ENCODE data around the gene STK32A. TPM values are rescaled to one million over a fixed set of nuclear protein-coding genes. Genes with fewer than 3 reads are reported as not detected.

The STK32A gene
- total RNA-seq, 1 donor from 2014 or later: 5.3 TPM

DNA sequence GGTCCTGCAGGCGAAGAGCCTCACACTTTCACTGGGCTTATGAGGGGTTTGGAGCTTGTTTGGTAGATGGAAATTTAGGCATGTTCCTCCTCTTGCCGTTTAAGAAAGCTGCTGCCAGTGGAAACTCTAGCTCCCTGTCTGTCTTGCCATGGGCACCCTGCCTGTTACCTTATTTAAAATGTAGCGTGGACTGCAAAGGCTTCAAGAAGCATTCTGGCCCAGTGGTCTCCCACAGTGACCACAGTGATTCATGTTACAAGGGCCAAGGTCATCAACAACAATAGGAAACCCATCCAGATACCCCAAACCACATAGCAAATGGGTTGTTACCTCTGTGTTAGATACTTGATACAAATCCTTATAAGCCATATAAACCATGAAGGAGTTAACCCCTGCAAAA, 178.4 kb downstream of the STK32A start:
- TF ChIP-seq, protein P1, sequence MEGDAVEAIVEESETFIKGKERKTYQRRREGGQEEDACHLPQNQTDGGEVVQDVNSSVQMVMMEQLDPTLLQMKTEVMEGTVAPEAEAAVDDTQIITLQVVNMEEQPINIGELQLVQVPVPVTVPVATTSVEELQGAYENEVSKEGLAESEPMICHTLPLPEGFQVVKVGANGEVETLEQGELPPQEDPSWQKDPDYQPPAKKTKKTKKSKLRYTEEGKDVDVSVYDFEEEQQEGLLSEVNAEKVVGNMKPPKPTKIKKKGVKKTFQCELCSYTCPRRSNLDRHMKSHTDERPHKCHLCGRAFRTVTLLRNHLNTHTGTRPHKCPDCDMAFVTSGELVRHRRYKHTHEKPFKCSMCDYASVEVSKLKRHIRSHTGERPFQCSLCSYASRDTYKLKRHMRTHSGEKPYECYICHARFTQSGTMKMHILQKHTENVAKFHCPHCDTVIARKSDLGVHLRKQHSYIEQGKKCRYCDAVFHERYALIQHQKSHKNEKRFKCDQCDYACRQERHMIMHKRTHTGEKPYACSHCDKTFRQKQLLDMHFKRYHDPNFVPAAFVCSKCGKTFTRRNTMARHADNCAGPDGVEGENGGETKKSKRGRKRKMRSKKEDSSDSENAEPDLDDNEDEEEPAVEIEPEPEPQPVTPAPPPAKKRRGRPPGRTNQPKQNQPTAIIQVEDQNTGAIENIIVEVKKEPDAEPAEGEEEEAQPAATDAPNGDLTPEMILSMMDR (conservative IDR thresholded peaks at IDR 0.05): no peak
- H3K4me1 Mint-ChIP-seq (ENCODE audit: unreplicated experiment): peaks cover 22% of the 10 kb centered on the region
- no peaks in the 10 kb centered on the region for H3K9me3 Mint-ChIP-seq
- peaks cover 24% of the 10 kb centered on the region for H3K36me3 Mint-ChIP-seq
- DNase-seq (ENCODE audit: extremely low spot score, unreplicated experiment): no peak
- no peaks in the 10 kb centered on the region for H3K27me3 Mint-ChIP-seq
- no peak overlapping the region for H3K27ac Mint-ChIP-seq
- no peak overlapping the region for H3K4me3 Mint-ChIP-seq

DNA sequence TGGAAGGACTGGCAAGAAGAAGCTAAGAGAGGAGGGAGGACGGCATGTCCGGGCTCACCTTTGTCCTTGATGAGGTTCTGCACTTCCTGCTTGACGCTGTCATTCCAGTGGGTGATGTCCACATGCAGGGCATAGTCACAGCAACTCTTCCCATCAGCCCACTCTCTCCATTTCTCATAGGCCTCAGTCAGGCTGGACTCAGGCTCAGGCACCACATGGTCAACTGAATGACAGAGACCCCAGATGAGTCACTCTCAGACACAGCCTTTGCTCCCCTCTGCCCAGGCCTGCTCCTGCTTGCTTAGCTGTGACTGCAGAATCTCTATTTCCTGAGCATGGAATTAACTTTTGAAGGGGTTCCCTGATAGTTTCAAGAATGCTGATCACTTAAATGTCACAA, 180.8 kb downstream of the STK32A start:
- Mint-ChIP-seq H3K4me1 (ENCODE audit: unreplicated experiment) (peaks cover 22% of the 10 kb centered on the region), H3K9me3 (no peaks in the 10 kb centered on the region), H3K27me3 (no peaks in the 10 kb centered on the region), H3K27ac (no peak overlapping the region), H3K36me3 (peaks cover 24% of the 10 kb centered on the region), H3K4me3 (no peak overlapping the region)
- TF ChIP-seq, protein P1 (conservative IDR thresholded peaks at IDR 0.05): no peak
- no peak for DNase-seq (ENCODE audit: extremely low spot score, unreplicated experiment)

DNA sequence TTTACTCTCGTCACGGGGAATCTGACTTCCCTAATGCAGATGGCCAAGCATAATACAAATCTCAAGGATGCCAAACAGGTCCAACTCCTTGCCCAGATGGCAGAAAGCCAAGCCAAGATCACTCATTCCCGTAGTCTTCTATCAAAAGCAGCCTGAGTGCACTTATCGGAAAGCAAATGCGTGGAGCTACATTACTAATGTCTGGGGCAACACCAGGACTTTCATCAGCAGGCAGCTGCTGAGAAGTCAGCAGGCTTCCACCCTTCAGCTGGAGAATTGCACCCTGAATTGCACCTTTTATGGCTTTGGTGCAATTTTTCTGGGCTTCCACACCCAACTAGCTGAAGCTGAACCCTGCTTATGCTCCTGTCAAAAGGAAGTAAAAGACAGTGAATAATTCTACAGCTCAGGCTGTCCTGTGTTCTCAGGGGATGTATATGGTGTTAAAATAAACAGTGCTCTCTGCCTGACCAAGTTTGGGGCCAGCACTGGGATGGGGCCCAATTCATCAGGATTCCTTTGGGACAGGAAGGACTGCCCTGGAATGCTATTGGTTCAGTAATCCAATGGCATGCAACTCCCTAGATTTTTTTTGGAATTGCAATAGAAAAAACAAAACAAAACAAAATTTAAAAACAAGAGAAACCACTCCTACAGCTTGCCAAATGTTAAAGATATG, 182.4 kb downstream of the STK32A start:
- Mint-ChIP-seq H3K27ac (no peak overlapping the region), H3K36me3 (peaks cover 21% of the 10 kb centered on the region), H3K4me1 (ENCODE audit: unreplicated experiment) (peaks cover 22% of the 10 kb centered on the region), H3K9me3 (no peaks in the 10 kb centered on the region), H3K27me3 (no peaks in the 10 kb centered on the region), H3K4me3 (no peak overlapping the region)
- TF ChIP-seq, protein P1 (conservative IDR thresholded peaks at IDR 0.05): no peak
- no peak for DNase-seq (ENCODE audit: extremely low spot score, unreplicated experiment)

DNA sequence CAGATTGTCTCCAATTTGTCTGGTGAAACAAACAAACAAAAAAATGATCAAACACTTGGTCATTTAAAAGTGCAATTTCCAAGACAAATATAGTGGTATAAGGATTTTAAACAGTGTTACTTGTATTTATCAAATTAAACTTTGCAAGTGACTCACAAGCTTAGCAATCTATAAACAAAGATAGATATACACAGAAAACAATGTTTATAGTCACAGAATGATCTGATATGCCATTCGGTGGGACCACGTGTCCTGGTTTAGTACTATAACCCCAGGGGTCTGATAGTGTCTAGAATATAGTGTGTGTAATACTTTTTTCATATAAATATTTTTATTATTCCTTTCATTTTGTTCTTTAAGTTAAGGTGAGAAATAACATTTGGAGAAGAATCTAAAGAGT, 183.8 kb downstream of the STK32A start:
- H3K9me3 Mint-ChIP-seq: no peaks in the 10 kb centered on the region
- H3K4me3 Mint-ChIP-seq: no peak overlapping the region
- H3K36me3 Mint-ChIP-seq: peaks cover 22% of the 10 kb centered on the region
- TF ChIP-seq, protein P1 (conservative IDR thresholded peaks at IDR 0.05): no peak
- no peak for DNase-seq (ENCODE audit: extremely low spot score, unreplicated experiment)
- no peaks in the 10 kb centered on the region for H3K27me3 Mint-ChIP-seq
- H3K4me1 Mint-ChIP-seq (ENCODE audit: unreplicated experiment): peaks cover 20% of the 10 kb centered on the region
- no peak overlapping the region for H3K27ac Mint-ChIP-seq

DNA sequence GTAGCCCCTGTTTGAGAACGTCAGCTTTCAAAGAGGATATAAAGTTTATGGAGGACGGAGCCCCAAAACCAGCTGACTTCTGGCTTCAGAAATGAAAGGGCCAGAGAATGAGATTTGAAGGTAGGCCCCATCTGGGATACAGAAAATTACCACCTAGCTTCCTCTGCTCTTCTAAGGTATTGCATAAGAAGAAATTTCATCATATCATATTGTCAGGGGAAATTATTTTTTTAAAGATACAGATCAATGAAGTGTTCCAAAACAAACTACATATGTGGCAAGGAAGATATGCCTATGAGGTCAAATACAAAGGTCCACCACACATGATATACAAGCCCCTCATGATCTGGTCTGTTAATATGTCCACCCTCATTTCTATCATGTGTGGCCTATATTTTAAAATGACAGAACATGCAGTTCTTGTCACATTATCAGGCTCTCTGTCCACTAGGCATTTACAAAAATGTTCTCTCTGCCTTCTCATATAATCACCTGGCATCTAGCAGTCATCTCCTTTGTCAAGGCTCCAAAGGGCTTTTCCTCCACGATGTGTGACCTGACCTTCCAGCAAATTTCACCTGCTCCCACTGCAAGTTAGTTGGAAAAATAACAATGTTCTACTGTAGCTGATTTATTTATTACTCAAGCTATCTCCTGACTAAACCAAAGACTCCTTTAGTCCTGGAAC, 192.0 kb downstream of the STK32A start:
- Mint-ChIP-seq H3K27ac (no peak overlapping the region), H3K4me3 (no peak overlapping the region), H3K27me3 (no peaks in the 10 kb centered on the region), H3K36me3 (peaks cover 5% of the 10 kb centered on the region), H3K4me1 (ENCODE audit: unreplicated experiment) (peaks cover 8% of the 10 kb centered on the region), H3K9me3 (no peaks in the 10 kb centered on the region)
- TF ChIP-seq, protein P1 (conservative IDR thresholded peaks at IDR 0.05): no peak
- DNase-seq (ENCODE audit: extremely low spot score, unreplicated experiment): no peak
